Hepatocyte (in vitro differentiated cells): Measurements from ENCODE around the gene ACP7. TPM values are rescaled to one million over a fixed set of nuclear protein-coding genes. Genes with fewer than 3 reads are reported as not detected.

Experiments
- DNase-seq: peaks from one replicate; pipeline ENCODE4 v3.0.0-alpha.2; 2016; ENCODE audit warnings: low spot score
- H2AFZ ChIP-seq: fragments of 200-600 bp; sonication (generic); 2 replicates; pipeline ENCODE4 v1.6.0; 2016; ENCODE audit warnings: antibody characterized with exemption, mild to moderate bottlenecking
- H3K27ac ChIP-seq: fragments of 200-600 bp; sonication (generic); 2 replicates; pipeline ENCODE4 v1.5.1; 2016; ENCODE audit warnings: mild to moderate bottlenecking
- H3K27me3 ChIP-seq: fragments of 200-600 bp; sonication (generic); 2 replicates; pipeline ENCODE4 v1.6.1; 2016
- H3K36me3 ChIP-seq: fragments of 200-600 bp; sonication (generic); replicated peaks from 2 replicates; pipeline ENCODE4 v1.5.1; 2016; ENCODE audit warnings: low read depth; ENCODE audit not compliant: insufficient read depth
- H3K4me1 ChIP-seq: fragments of 200-600 bp; sonication (generic); 2 replicates; pipeline ENCODE4 v1.5.1; 2016; ENCODE audit warnings: mild to moderate bottlenecking, moderate library complexity; ENCODE audit not compliant: insufficient read depth
- H3K4me2 ChIP-seq: fragments of 200-600 bp; sonication (generic); 2 replicates; pipeline ENCODE4 v1.6.0; 2016
- H3K4me3 ChIP-seq: fragments of 200-600 bp; sonication (generic); 2 replicates; pipeline ENCODE4 v1.5.1; 2016; ENCODE audit warnings: mild to moderate bottlenecking
- H3K79me2 ChIP-seq: fragments of 200-600 bp; sonication (generic); 2 replicates; pipeline ENCODE4 v1.6.0; 2017; ENCODE audit warnings: mild to moderate bottlenecking
- H3K9me2 ChIP-seq: fragments of 200-600 bp; sonication (generic); replicated peaks from 2 replicates; pipeline ENCODE4 v1.6.0; 2017; ENCODE audit warnings: mild to moderate bottlenecking; ENCODE audit not compliant: insufficient read depth
- H3K9me3 ChIP-seq: fragments of 200-600 bp; sonication (generic); 2 replicates; pipeline ENCODE4 v1.5.1; 2016; ENCODE audit warnings: low read depth, mild to moderate bottlenecking
- H4K20me1 ChIP-seq: fragments of 200-600 bp; sonication (generic); 2 replicates; pipeline ENCODE4 v1.6.0; 2016; ENCODE audit warnings: mild to moderate bottlenecking; ENCODE audit not compliant: insufficient read depth, poor library complexity, severe bottlenecking
- CTCF ChIP-seq: fragments of 200-600 bp; sonication (generic); IDR thresholded peaks from 2 replicates; pipeline ENCODE4 v1.5.1; 2016; ENCODE audit warnings: antibody characterized with exemption, mild to moderate bottlenecking; ENCODE audit not compliant: poor library complexity
- EZH2 ChIP-seq: fragments of 200-600 bp; sonication (generic); IDR thresholded peaks from 2 replicates; pipeline ENCODE4 v1.6.1; 2016; ENCODE audit warnings: antibody characterized with exemption, mild to moderate bottlenecking, borderline replicate concordance
- EZH2phosphoT487 ChIP-seq: fragments of 200-600 bp; sonication (generic); IDR thresholded peaks from one replicate; pipeline ENCODE4 v1.6.1; 2018; ENCODE audit warnings: antibody characterized with exemption, mild to moderate bottlenecking, low read depth, moderate library complexity; ENCODE audit not compliant: unreplicated experiment, severe bottlenecking
- WGBS: methylation state at CpG from one replicate; pipeline ENCODE4 v1.1.6; 2016; ENCODE audit warnings: low lambda C conversion rate; ENCODE audit errors: missing lambda C conversion rate; 5-methylcytosine and 5-hydroxymethylcytosine counted together
- polyA plus RNA-seq: library from polyadenylated mRNA; unstranded; fragments of >200 nt; fragmentation: Nextera tagmentation; extraction: Ambion mirVana; gene quantifications from 2 replicates; pipeline ENCODE4 v1.2.1, GENCODE V29; 2016
- total RNA-seq: library from RNA; depleted of rRNA; stranded (reverse); fragments of >200 nt; gene quantifications from 2 replicates; pipeline ENCODE4 v1.2.3, GENCODE V29; 2014

Gene ACP7
- total and polyA plus RNA-seq, 2 experiments from 2014 or later = 0.13 to 0.23 TPM

GRCh38 chr19:39145180-39145953 is 61.2 kb downstream of the ACP7 start:
- Histone ChIP-seq H3K9me2 (no peaks in the 10 kb centered on the region), H3K9me3 (no peaks in the 10 kb centered on the region), H3K36me3 (no peaks in the 10 kb centered on the region), H3K79me2 (peaks cover 93% of the 10 kb centered on the region), H2AFZ (no peak overlapping the region), H3K27me3 (no peaks in the 10 kb centered on the region), H4K20me1 (peaks cover 22% of the 10 kb centered on the region), H3K4me2 (peak overlapping the region; percentile 73), H3K27ac (peak overlapping the region; percentile 92), H3K4me3 (no peak overlapping the region), H3K4me1 (peaks cover 40% of the 10 kb centered on the region)
- WGBS = 54% methylated on average over 20 of the region's 26 CpGs
- TF ChIP-seq EZH2 (no peak), CTCF (no peak), EZH2phosphoT487 (no peak)
- DNase-seq = peak; percentile 71

GRCh38 chr19:39146091-39146490 is 61.9 kb downstream of the ACP7 start:
- Histone ChIP-seq H3K27me3 (no peaks in the 10 kb centered on the region), H3K9me3 (no peaks in the 10 kb centered on the region), H3K36me3 (no peaks in the 10 kb centered on the region), H3K4me1 (peaks cover 33% of the 10 kb centered on the region), H2AFZ (no peak overlapping the region), H3K4me2 (peak overlapping the region; percentile 73), H4K20me1 (peaks cover 15% of the 10 kb centered on the region), H3K4me3 (no peak overlapping the region), H3K79me2 (peaks cover 93% of the 10 kb centered on the region), H3K27ac (peak overlapping the region; percentile 92), H3K9me2 (no peaks in the 10 kb centered on the region)
- no peak for DNase-seq
- TF ChIP-seq EZH2phosphoT487 = no peak
- no peak for TF ChIP-seq EZH2
- TF ChIP-seq CTCF = no peak
- 100% methylated on average over 1 of the region's 1 CpG for WGBS

GRCh38 chr19:39146686-39147450 is 62.7 kb downstream of the ACP7 start:
- DNase-seq = no peak
- WGBS = 76% methylated on average over 7 of the region's 7 CpGs
- Histone ChIP-seq H3K36me3 (no peaks in the 10 kb centered on the region), H3K9me2 (no peaks in the 10 kb centered on the region), H3K4me2 (no peak overlapping the region), H3K4me3 (no peak overlapping the region), H3K27me3 (no peaks in the 10 kb centered on the region), H3K4me1 (peaks cover 33% of the 10 kb centered on the region), H3K27ac (peak overlapping the region; percentile 92), H2AFZ (no peak overlapping the region), H3K9me3 (no peaks in the 10 kb centered on the region), H3K79me2 (peaks cover 93% of the 10 kb centered on the region), H4K20me1 (peaks cover 20% of the 10 kb centered on the region)
- TF ChIP-seq CTCF = no peak
- TF ChIP-seq EZH2 = no peak
- no peak for TF ChIP-seq EZH2phosphoT487
